Fibroblast of pulmonary artery (primary cell): ENCODE measurements around the gene RPS19.

Experiments
- DNase-seq: peaks from one replicate; pipeline ENCODE4 v3.0.0-alpha.2; 2010; ENCODE audit warnings: low read depth
- H3K4me3 ChIP-seq: replicated peaks from 2 replicates; pipeline ENCODE4 v1.5.1; 2011; ENCODE audit warnings: low read depth, mild to moderate bottlenecking, control low read depth, low read length, moderate library complexity
- CTCF ChIP-seq: IDR thresholded peaks from 2 replicates; pipeline ENCODE4 v1.5.1; 2011; ENCODE audit warnings: mild to moderate bottlenecking, control low read depth, low read length, inconsistent platforms; ENCODE audit errors: missing control alignments

RPS19 gene

GRCh38 chr19:41915021-41915775 lies 55.1 kb downstream of the RPS19 start:
- TF ChIP-seq CTCF: no peak
- no peak for DNase-seq
- H3K4me3 ChIP-seq: no peak overlapping the region

GRCh38 chr19:41915776-41916414 lies 55.8 kb downstream of the RPS19 start:
- no peak for TF ChIP-seq CTCF
- H3K4me3 ChIP-seq: no peak overlapping the region
- DNase-seq: no peak

GRCh38 chr19:41917676-41918075 lies 57.6 kb downstream of the RPS19 start:
- DNase-seq: no peak
- H3K4me3 ChIP-seq: no peak overlapping the region
- TF ChIP-seq CTCF: no peak

- H3K4me3 ChIP-seq: no peak overlapping the region
- DNase-seq: no peak
- TF ChIP-seq CTCF: no peak
Measured at GRCh38 chr19:41918095-41918494, 58.0 kb downstream of the RPS19 start.

- no peak overlapping the region for H3K4me3 ChIP-seq
- TF ChIP-seq CTCF: no peak
- DNase-seq: no peak
Measured at GRCh38 chr19:41918653-41919244, 58.7 kb downstream of the RPS19 start.

- H3K4me3 ChIP-seq: no peak overlapping the region
- no peak for TF ChIP-seq CTCF
- DNase-seq: no peak
Measured at GRCh38 chr19:41919948-41920712, 60.1 kb downstream of the RPS19 start.
